ENCODE data around the gene NOA1. TPM values are rescaled to one million over a fixed set of nuclear protein-coding genes. Genes with fewer than 3 reads are reported as not detected.
A peak's percentile ranks its signal among the peaks of the same experiment; 100 is the strongest.

NOA1 gene
- total RNA-seq (10 to 100 TPM; 20.1 to 20.4 TPM), polyA plus RNA-seq (10 to 100 TPM; 17.5 to 21.6 TPM)

DNA sequence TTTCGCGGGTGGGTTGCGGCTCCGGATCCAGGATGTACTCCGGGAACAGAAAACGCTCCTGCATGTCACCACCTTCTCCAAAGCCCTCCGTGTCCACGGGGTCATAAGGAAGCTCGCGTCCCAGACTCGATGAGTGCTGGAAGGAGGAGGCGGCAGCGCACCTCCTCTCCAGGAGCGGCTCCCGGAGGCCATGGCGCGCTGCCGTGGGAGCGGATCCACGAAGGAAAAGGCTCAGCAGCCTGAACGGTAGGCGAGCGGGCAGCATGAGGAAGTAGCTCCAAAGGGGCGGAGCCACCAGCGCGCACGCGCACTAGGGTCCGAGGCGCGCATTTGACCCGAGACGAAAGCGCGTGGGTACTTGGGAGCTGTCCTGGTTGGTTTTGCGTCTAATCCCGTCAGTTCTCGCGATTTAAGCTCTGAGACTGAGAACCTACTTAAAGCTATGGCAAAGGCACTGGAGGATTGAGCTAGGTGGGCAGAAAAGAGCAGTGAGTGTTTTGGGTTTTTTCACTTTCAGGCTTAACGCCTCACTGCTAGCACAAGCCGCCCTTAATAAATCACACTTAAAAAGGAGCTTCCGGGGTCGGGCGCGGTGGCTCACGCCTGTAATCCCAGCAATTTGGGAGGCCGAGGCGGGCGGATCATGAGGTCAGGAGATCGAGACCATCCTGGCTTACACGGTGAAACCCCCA is at the start of gene NOA1:
NOA1 (minus strand) TSS at position 286 of the 692 bp plus-strand sequence; CDS start at position 265, 21 bp downstream.
- H3K9me3 ChIP-seq (ENCODE audit: control insufficient read depth in 1 of 2, low read length in 2 of 2): no peaks in the 10 kb centered on the region
- H3K27ac Mint-ChIP-seq: peak within 1 kb of the TSS; percentile 93 to 99 (median 98)
- H3K4me1 Mint-ChIP-seq: peaks cover 28 to 79% (median 46%) of the 10 kb centered on the region in 4 donors
- H3K36me3 Mint-ChIP-seq: peaks cover 18 to 46% of the 10 kb centered on the region in 2 donors
- H3K27me3 ChIP-seq (ENCODE audit: insufficient read depth, low read length): no peaks in the 10 kb centered on the region
- peak within 1 kb of the TSS; percentile 96 to 100 for H3K4me3 ChIP-seq (ENCODE audit: low read length in 2 of 2)
- peaks cover 0 to 9% (median 0%) of the 10 kb centered on the region in 8 donors for H3K9me3 Mint-ChIP-seq
- peaks cover 56% of the 10 kb centered on the region for H3K4me1 ChIP-seq (ENCODE audit: insufficient read depth, low read length)
- peak within 1 kb of the TSS; percentile 96 to 100 (median 99) for H3K4me3 Mint-ChIP-seq
- H3K36me3 ChIP-seq (ENCODE audit: insufficient read depth, low read length): peaks cover 15% of the 10 kb centered on the region
- DNase-seq: peak; percentile 98 to 99 (median 99)
- H3K27me3 Mint-ChIP-seq: no peaks in the 10 kb centered on the region
- ChIA-PET CTCF (ENCODE audit: partially characterized antibody) (interaction anchor here (1.0 to 3.6 kb wide), 17 partner anchors 10 to 1431 kb away, joined by 3 to 24 read pairs (median 4); partner anchors contain the start of genes AASDH, CEP135, PAICS and PPAT), POLR2A (ENCODE audit: partially characterized antibody) (interaction anchor here (0.5 to 4.7 kb wide), 16 partner anchors 11 to 1432 kb away, joined by 3 to 192 read pairs (median 6); partner anchors contain the start of genes AASDH, CEP135, PAICS and PPAT)
- intact Hi-C loops (cut with micrococcal nuclease): loop anchor here (1.0 to 5.0 kb wide), 9 partner anchors 69 to 1580 kb away; partner anchors contain the start of genes AASDH, CEP135, CLOCK and EXOC1
- peak within 1 kb of the TSS; percentile 85 for H3K27ac ChIP-seq (ENCODE audit: low read depth, low read length)

GRCh38 chr4:57023104-57023503 is 45.7 kb upstream of the NOA1 start:
- Mint-ChIP-seq H3K9me3 (no peaks in the 10 kb centered on the region), H3K27ac (peak overlapping the region in 1 of 7 donors; percentile 32), H3K4me3 (no peak overlapping the region), H3K4me1 (peaks cover 2 to 5% (median 4%) of the 10 kb centered on the region in 4 donors), H3K27me3 (no peaks in the 10 kb centered on the region), H3K36me3 (peaks cover 75 to 86% of the 10 kb centered on the region in 2 donors)
- ChIA-PET CTCF (ENCODE audit: partially characterized antibody) (no interaction called here), POLR2A (ENCODE audit: partially characterized antibody) (no interaction called here)
- peaks cover 72% of the 10 kb centered on the region for H3K36me3 ChIP-seq (ENCODE audit: insufficient read depth, low read length)
- H3K4me1 ChIP-seq (ENCODE audit: insufficient read depth, low read length): no peaks in the 10 kb centered on the region
- no peak overlapping the region for H3K27ac ChIP-seq (ENCODE audit: low read depth, low read length)
- no peaks in the 10 kb centered on the region for H3K27me3 ChIP-seq (ENCODE audit: insufficient read depth, low read length)
- H3K9me3 ChIP-seq (ENCODE audit: control insufficient read depth in 1 of 2, low read length in 2 of 2): no peaks in the 10 kb centered on the region
- no peak for DNase-seq
- intact Hi-C loops (cut with micrococcal nuclease): no loop called here
- H3K4me3 ChIP-seq (ENCODE audit: low read length in 2 of 2): no peak overlapping the region

DNA sequence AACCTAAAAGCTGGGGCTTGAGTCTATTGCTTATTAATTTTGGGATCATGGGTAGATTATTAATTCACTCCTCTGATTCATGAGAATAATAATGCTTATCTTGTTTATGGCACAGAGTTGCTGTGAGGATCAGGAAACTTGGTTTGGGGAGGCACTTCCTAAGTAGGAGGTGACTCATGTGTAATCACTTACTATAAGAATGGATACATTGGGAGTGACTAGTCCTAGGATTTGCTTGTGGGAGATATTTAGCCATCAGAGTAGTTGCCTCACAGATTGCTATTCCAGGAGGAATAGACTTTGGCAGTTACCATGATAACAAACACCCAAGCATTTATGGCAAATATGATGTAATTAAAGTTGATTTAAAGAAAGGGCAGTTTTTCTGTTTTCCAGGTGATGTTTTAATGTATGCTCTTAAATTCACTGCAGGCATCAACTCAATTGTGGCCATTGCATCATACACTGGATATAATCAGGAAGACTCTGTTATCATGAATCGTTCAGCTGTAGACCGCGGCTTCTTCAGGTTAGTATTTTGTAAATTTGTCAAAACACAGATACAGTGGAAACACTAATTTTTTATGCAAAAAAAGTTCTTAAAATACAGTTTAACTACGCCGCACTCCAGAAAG is 43.2 kb upstream of the NOA1 start:
- peak overlapping the region in 2 of 7 donors; percentile 29 to 57 for H3K27ac Mint-ChIP-seq
- CTCF ChIA-PET (ENCODE audit: partially characterized antibody): no interaction called here
- H3K4me1 ChIP-seq (ENCODE audit: insufficient read depth, low read length): no peaks in the 10 kb centered on the region

GRCh38 chr4:57018980-57019379 is 41.6 kb upstream of the NOA1 start:
- H3K27ac ChIP-seq (ENCODE audit: low read depth, low read length): no peak overlapping the region
- H3K27me3 Mint-ChIP-seq: no peaks in the 10 kb centered on the region
- H3K36me3 ChIP-seq (ENCODE audit: insufficient read depth, low read length): peaks cover 74% of the 10 kb centered on the region
- no peaks in the 10 kb centered on the region for H3K4me1 ChIP-seq (ENCODE audit: insufficient read depth, low read length)
- no peaks in the 10 kb centered on the region for H3K9me3 ChIP-seq (ENCODE audit: control insufficient read depth in 1 of 2, low read length in 2 of 2)
- intact Hi-C loops (cut with micrococcal nuclease): no loop called here
- peaks cover 73 to 77% of the 10 kb centered on the region in 2 donors for H3K36me3 Mint-ChIP-seq
- CTCF ChIA-PET (ENCODE audit: partially characterized antibody): no interaction called here
- no peak for DNase-seq
- H3K4me3 Mint-ChIP-seq: no peak overlapping the region
- H3K4me3 ChIP-seq (ENCODE audit: low read length in 2 of 2): no peak overlapping the region
- peaks cover 3 to 8% (median 6%) of the 10 kb centered on the region in 4 donors for H3K4me1 Mint-ChIP-seq
- no peaks in the 10 kb centered on the region for H3K9me3 Mint-ChIP-seq
- peak overlapping the region in 2 of 7 donors; percentile 89 for H3K27ac Mint-ChIP-seq
- H3K27me3 ChIP-seq (ENCODE audit: insufficient read depth, low read length): no peaks in the 10 kb centered on the region
- POLR2A ChIA-PET (ENCODE audit: partially characterized antibody): no interaction called here

More for the DNA sequence above, 43.2 kb upstream of the NOA1 start:
- peaks cover 80% of the 10 kb centered on the region for H3K36me3 ChIP-seq (ENCODE audit: insufficient read depth, low read length)
- POLR2A ChIA-PET (ENCODE audit: partially characterized antibody): no interaction called here
- no peaks in the 10 kb centered on the region for H3K27me3 ChIP-seq (ENCODE audit: insufficient read depth, low read length)
- Mint-ChIP-seq H3K36me3 (peaks cover 78 to 82% of the 10 kb centered on the region in 2 donors), H3K4me1 (peaks cover 2 to 8% (median 6%) of the 10 kb centered on the region in 4 donors), H3K4me3 (no peak overlapping the region), H3K9me3 (no peaks in the 10 kb centered on the region), H3K27me3 (no peaks in the 10 kb centered on the region)
- intact Hi-C loops (cut with micrococcal nuclease): no loop called here
- H3K9me3 ChIP-seq (ENCODE audit: control insufficient read depth in 1 of 2, low read length in 2 of 2): no peaks in the 10 kb centered on the region
- H3K4me3 ChIP-seq (ENCODE audit: low read length in 2 of 2): no peak overlapping the region
- no peak for DNase-seq
- H3K27ac ChIP-seq (ENCODE audit: low read depth, low read length): no peak overlapping the region

DNA sequence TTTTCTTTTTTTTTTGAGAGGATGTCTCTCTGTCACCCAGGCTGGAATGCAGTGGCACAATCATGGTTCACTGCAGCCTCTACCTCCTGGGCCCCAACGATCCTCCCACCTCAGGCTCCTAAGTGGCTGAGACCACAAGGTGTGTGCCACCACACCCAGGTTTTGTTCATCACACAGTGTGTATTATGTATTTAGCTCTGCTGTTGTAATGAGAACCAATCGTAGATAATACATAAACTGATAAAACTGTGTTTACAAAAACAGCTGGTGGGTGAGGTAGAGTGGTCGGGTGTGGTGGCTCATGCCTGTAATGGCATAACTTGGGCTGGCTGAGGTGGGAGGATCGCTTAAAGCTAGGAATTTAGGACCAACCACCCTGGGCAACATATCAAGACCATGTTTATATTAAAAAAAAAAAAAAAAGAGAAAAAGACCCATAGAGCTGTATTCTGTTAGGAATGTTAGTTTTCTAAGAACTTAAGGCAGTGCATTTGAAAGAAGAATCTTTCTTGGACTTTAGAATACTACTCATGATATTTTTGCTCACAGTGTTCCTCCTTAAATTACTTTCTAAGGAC is 36.2 kb upstream of the NOA1 start:
- Histone ChIP-seq H3K27me3 (ENCODE audit: insufficient read depth, low read length) (no peaks in the 10 kb centered on the region), H3K27ac (ENCODE audit: low read depth, low read length) (no peak overlapping the region), H3K36me3 (ENCODE audit: insufficient read depth, low read length) (peaks cover 57% of the 10 kb centered on the region), H3K4me3 (ENCODE audit: low read length in 2 of 2) (no peak overlapping the region), H3K9me3 (ENCODE audit: control insufficient read depth in 1 of 2, low read length in 2 of 2) (no peaks in the 10 kb centered on the region), H3K4me1 (ENCODE audit: insufficient read depth, low read length) (no peaks in the 10 kb centered on the region)
- intact Hi-C loops (cut with micrococcal nuclease): no loop called here
- CTCF ChIA-PET (ENCODE audit: partially characterized antibody): no interaction called here
- no peak overlapping the region for H3K4me3 Mint-ChIP-seq
- POLR2A ChIA-PET (ENCODE audit: partially characterized antibody): interaction anchor here (0.5 to 2.2 kb wide), 2 partner anchors 26 to 35 kb away, joined by 3 to 8 read pairs; partner anchors contain the start of gene POLR2B
- no peaks in the 10 kb centered on the region for H3K9me3 Mint-ChIP-seq
- DNase-seq: no peak
- H3K4me1 Mint-ChIP-seq: peaks cover 4 to 15% (median 5%) of the 10 kb centered on the region in 4 donors
- no peaks in the 10 kb centered on the region for H3K27me3 Mint-ChIP-seq
- peaks cover 48 to 64% of the 10 kb centered on the region in 2 donors for H3K36me3 Mint-ChIP-seq
- H3K27ac Mint-ChIP-seq: peak overlapping the region in 1 of 7 donors; percentile 52

- ChIA-PET CTCF (ENCODE audit: partially characterized antibody) (interaction anchor here (1.4 to 2.1 kb wide), 2 partner anchors 21 to 164 kb away, joined by 4 read pairs; partner anchors contain the start of gene POLR2B), POLR2A (ENCODE audit: partially characterized antibody) (no interaction called here)
- Histone ChIP-seq H3K4me1 (ENCODE audit: insufficient read depth, low read length) (no peaks in the 10 kb centered on the region), H3K4me3 (ENCODE audit: low read length in 2 of 2) (no peak overlapping the region), H3K27me3 (ENCODE audit: insufficient read depth, low read length) (no peaks in the 10 kb centered on the region), H3K9me3 (ENCODE audit: control insufficient read depth in 1 of 2, low read length in 2 of 2) (no peaks in the 10 kb centered on the region), H3K36me3 (ENCODE audit: insufficient read depth, low read length) (peaks cover 55% of the 10 kb centered on the region), H3K27ac (ENCODE audit: low read depth, low read length) (no peak overlapping the region)
- H3K27me3 Mint-ChIP-seq: no peaks in the 10 kb centered on the region
- no peaks in the 10 kb centered on the region for H3K9me3 Mint-ChIP-seq
- DNase-seq: no peak
- no peak overlapping the region for H3K4me3 Mint-ChIP-seq
- peaks cover 34 to 67% of the 10 kb centered on the region in 2 donors for H3K36me3 Mint-ChIP-seq
- H3K27ac Mint-ChIP-seq: peak overlapping the region in 1 of 7 donors; percentile 57
- peaks cover 4 to 12% (median 10%) of the 10 kb centered on the region in 4 donors for H3K4me1 Mint-ChIP-seq
- intact Hi-C loops (cut with micrococcal nuclease): no loop called here
Measured at GRCh38 chr4:56999751-57000150, 22.3 kb upstream of the NOA1 start.

DNA sequence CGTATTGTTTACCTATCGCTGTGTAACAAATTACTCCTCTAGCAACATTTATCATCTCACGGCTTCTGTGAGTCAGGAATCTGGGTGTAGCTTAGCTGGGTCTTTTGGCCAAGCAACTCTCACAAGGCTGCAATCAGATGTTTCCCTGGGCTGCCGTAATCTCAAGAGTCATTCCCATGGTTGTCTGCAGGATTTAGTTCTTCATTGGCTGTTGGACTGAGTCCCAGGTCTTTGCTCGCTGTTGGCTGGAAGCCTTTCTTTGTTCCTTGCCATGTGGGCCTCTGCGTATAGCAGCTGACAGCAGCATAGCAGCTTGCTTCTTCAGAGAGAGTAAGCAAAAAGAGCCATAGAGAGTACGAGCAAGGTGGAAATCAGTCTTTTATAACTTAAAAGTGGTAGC is 18.1 kb upstream of the NOA1 start:
- Histone ChIP-seq H3K9me3 (ENCODE audit: control insufficient read depth in 1 of 2, low read length in 2 of 2) (no peaks in the 10 kb centered on the region), H3K36me3 (ENCODE audit: insufficient read depth, low read length) (peaks cover 68% of the 10 kb centered on the region), H3K4me1 (ENCODE audit: insufficient read depth, low read length) (peaks cover 5% of the 10 kb centered on the region), H3K27me3 (ENCODE audit: insufficient read depth, low read length) (no peaks in the 10 kb centered on the region), H3K27ac (ENCODE audit: low read depth, low read length) (no peak overlapping the region), H3K4me3 (ENCODE audit: low read length in 2 of 2) (no peak overlapping the region)
- Mint-ChIP-seq H3K27ac (no peak overlapping the region), H3K27me3 (no peaks in the 10 kb centered on the region), H3K4me1 (peaks cover 15 to 30% (median 24%) of the 10 kb centered on the region in 4 donors), H3K36me3 (peaks cover 57 to 75% of the 10 kb centered on the region in 2 donors), H3K9me3 (no peaks in the 10 kb centered on the region), H3K4me3 (no peak overlapping the region)
- ChIA-PET POLR2A (ENCODE audit: partially characterized antibody) (interaction anchor here (1.9 kb wide), 1 partner anchor 17 kb away, joined by 8 read pairs; the partner anchor contains the start of gene POLR2B), CTCF (ENCODE audit: partially characterized antibody) (no interaction called here)
- intact Hi-C loops (cut with micrococcal nuclease): no loop called here
- DNase-seq: no peak

All from CD4-positive, alpha-beta memory T cell (primary cell).